Osteocyte (in vitro differentiated cells): ENCODE measurements around the gene SHC2. TPM values are rescaled to one million over a fixed set of nuclear protein-coding genes. Genes with fewer than 3 reads are reported as not detected.
"Not testable (repeated sequence)": the region's sequence is repeated elsewhere in the genome, so short reads cannot be mapped to it uniquely, and the experiment has no call there.

Experiments used
- DNase-seq: peaks from one replicate; pipeline ENCODE4 v3.0.0; 2021; ENCODE audit warnings: mixed read lengths; ENCODE audit not compliant: unreplicated experiment; ENCODE audit errors: extremely low spot score
- H3K27ac Mint-ChIP-seq: one replicate; pipeline ENCODE4 v1.8.0; 2021; ENCODE audit warnings: mild to moderate bottlenecking, mixed read lengths; ENCODE audit not compliant: unreplicated experiment
- H3K27me3 Mint-ChIP-seq: one replicate; pipeline ENCODE4 v1.8.0; 2021; ENCODE audit warnings: mixed read lengths; ENCODE audit not compliant: unreplicated experiment
- H3K36me3 Mint-ChIP-seq: one replicate; pipeline ENCODE4 v1.8.0; 2021; ENCODE audit warnings: mixed read lengths; ENCODE audit not compliant: unreplicated experiment
- H3K4me1 Mint-ChIP-seq: one replicate; pipeline ENCODE4 v1.8.0; 2021; ENCODE audit warnings: mixed read lengths; ENCODE audit not compliant: unreplicated experiment
- H3K4me3 Mint-ChIP-seq: one replicate; pipeline ENCODE4 v1.8.0; 2021; ENCODE audit warnings: mild to moderate bottlenecking, moderate library complexity, mixed read lengths; ENCODE audit not compliant: unreplicated experiment
- H3K9me3 Mint-ChIP-seq: one replicate; pipeline ENCODE4 v1.8.0; 2021; ENCODE audit warnings: mixed read lengths; ENCODE audit not compliant: unreplicated experiment
- total RNA-seq: library from RNA; stranded (reverse); gene quantifications from 2 replicates; pipeline ENCODE4 v1.2.1, GENCODE V29; 2021
- TF ChIP-seq, protein P1 (sequence below): fragments of 200-600 bp; sonication (generic); IDR thresholded peaks from 2 replicates; pipeline ENCODE4 v1.5.0; 2021; ENCODE audit warnings: antibody characterized with exemption, mild to moderate bottlenecking, moderate library complexity

SHC2 gene
- total RNA-seq, 1 donor from 2014 or later, result 61.7 TPM

DNA sequence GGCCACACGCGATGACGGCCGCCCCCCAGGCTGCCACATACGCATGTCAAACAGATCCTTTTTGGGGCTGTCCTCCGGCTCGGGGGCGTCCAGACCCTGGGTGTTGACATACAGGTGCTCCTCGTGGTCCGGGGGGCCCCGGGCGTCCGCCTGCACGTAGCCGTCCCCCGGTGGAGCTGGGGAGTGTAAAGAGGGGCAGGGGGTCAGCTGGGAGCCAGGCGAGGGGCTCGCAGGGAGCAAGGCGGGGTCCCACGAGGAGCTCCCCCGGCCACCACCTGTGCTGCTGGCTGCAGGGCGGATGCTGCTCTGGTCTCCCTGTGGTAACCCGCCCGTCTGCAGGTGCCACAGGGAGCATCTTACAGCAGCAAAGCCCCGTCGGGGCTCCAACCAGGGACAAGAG lies 35.8 kb downstream of the SHC2 start:
- no peak for DNase-seq
- Mint-ChIP-seq H3K27me3 (no peaks in the 10 kb centered on the region), H3K9me3 (no peaks in the 10 kb centered on the region), H3K36me3 (peaks cover 12% of the 10 kb centered on the region), H3K4me1 (peaks cover 2% of the 10 kb centered on the region), H3K4me3 (no peak overlapping the region), H3K27ac (no peak overlapping the region)
- TF ChIP-seq, protein P1, sequence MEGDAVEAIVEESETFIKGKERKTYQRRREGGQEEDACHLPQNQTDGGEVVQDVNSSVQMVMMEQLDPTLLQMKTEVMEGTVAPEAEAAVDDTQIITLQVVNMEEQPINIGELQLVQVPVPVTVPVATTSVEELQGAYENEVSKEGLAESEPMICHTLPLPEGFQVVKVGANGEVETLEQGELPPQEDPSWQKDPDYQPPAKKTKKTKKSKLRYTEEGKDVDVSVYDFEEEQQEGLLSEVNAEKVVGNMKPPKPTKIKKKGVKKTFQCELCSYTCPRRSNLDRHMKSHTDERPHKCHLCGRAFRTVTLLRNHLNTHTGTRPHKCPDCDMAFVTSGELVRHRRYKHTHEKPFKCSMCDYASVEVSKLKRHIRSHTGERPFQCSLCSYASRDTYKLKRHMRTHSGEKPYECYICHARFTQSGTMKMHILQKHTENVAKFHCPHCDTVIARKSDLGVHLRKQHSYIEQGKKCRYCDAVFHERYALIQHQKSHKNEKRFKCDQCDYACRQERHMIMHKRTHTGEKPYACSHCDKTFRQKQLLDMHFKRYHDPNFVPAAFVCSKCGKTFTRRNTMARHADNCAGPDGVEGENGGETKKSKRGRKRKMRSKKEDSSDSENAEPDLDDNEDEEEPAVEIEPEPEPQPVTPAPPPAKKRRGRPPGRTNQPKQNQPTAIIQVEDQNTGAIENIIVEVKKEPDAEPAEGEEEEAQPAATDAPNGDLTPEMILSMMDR, result no peak

DNA sequence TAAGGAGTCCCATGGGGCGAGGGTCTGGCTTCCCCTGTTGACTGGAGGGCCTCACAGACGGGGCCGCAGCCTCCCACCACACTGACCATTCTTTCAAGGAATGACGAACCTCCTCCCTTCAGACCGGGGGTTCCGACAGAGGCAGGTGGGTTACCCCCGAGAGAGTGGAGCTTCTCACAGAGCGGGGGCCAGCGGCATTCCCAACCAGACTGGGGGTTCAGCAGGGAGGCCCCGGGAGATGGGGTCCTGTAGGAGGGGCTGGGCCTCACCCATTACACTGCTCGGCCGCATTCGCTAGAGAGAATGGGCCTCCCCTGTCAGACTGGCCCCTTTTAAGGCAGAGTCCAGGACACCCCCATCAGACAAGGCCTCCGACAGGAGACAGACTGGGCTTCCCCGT lies 36.3 kb downstream of the SHC2 start:
- Mint-ChIP-seq H3K27ac (no peak overlapping the region), H3K4me1 (peaks cover 2% of the 10 kb centered on the region), H3K9me3 (no peaks in the 10 kb centered on the region), H3K4me3 (no peak overlapping the region), H3K36me3 (peaks cover 11% of the 10 kb centered on the region), H3K27me3 (no peaks in the 10 kb centered on the region)
- no peak for DNase-seq
- TF ChIP-seq, protein P1, result no peak

DNA sequence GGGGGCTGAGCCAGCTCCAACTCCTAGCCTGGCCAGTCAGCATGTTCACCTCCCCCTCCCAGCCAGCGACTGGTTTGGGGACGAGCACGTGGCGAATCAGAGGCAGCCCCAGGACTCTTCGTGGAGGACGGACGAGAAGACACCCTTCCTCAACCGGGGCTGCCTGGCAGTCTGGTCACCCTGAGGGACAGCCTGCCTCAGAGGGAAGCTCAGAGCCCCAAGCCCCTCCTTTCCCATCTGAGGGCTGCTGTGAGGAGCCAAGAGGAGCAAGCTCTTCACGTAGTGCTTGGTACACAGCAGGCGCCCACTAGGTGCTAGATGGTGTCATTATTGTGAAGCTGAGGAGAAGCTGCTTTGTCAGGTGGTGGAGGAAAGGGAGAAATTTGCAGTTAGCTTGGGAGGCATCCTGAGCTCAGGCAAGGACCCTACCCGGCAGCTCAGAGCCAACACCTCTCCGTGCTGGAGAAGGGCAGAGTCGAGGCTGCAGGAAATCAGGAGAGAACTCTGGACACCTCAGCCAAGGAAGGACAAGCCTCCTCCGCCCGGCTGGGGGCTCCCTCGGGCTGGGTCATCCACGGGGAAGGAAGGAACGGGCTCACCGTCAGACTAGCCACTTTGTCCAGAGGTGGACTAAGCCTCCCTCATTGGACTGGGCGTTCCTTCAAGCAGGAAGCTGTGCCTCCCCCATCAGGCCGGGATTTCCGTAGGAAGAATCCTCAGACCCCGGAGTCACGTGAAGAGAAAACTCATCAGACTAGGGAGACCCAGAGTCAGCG lies 37.0 kb downstream of the SHC2 start:
- TF ChIP-seq, protein P1, result no peak
- no peak for DNase-seq
- Mint-ChIP-seq H3K27ac (no peak overlapping the region), H3K27me3 (no peaks in the 10 kb centered on the region), H3K9me3 (no peaks in the 10 kb centered on the region), H3K4me1 (peaks cover 2% of the 10 kb centered on the region), H3K36me3 (peaks cover 11% of the 10 kb centered on the region), H3K4me3 (no peak overlapping the region)

DNA sequence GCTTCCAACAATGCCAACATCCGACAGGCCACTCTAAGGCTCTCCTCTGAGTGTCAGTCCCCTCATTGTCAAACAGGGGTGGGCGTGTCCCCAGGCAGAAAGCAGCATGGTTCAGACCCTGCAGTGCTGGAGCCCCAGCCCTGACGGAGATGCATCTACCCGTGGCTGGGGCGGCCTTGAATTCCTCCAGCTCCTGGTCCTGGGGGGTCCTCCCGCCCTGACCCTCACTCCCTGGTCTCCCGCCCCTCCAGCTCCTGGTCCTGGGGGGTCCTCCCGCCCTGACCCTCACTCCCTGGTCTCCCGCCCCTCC lies 38.0 kb downstream of the SHC2 start:
- H3K27ac Mint-ChIP-seq, DNase-seq, H3K9me3 Mint-ChIP-seq, H3K4me3 Mint-ChIP-seq, H3K27me3 Mint-ChIP-seq, H3K4me1 Mint-ChIP-seq: not testable (repeated sequence)
- peaks cover 13% of the 10 kb centered on the region for H3K36me3 Mint-ChIP-seq

DNA sequence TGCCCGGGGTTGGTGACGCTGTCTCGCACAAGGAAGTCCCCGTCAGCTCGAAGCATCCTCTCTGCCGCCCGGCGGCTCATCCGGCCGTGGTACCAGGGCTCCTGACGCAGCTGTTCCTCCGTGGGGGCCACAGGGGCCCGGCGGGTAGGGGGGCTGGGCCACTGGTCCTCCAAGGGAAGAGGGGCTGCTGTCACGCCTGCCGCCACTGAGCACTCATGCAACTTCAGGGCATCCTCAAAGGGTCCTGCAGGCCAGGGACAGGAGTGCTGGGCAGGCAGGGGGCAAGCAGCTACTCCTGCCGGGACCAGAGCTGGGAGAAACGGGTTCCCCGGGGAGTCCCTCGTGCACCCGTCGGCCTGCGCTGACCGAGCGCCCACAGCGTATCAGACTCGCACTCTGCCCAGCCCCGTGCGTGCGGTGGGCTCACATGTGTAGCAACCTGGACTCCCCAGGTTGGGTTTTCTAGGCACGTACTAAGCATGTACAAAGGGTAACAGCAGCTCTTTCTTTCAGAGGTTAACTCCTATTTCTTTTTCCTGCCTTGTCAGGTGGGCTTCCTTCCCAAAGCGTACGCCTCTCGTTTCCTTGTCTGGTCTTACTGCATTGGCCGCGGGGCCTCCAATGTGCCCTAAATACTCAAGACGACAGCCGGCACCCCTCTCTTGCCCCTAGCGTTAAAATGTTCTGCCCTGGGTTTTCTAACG lies 38.5 kb downstream of the SHC2 start:
- Mint-ChIP-seq H3K27ac (no peak overlapping the region), H3K36me3 (peaks cover 13% of the 10 kb centered on the region), H3K4me3 (no peak overlapping the region), H3K4me1 (peaks cover 2% of the 10 kb centered on the region), H3K9me3 (no peaks in the 10 kb centered on the region), H3K27me3 (no peaks in the 10 kb centered on the region)
- DNase-seq, result no peak
- TF ChIP-seq, protein P1, result no peak
